Erythroblast (primary cell): ENCODE measurements around the gene PIGT.

Experiments
- DNase-seq, 2 experiments: peaks; one replicate each; lab custom pipeline; 2025; lab: John Stamatoyannopoulos, UW
- GATA1 ChIP-seq: IDR thresholded peaks from 2 replicates; pipeline ENCODE4 v1.6.1; 2011; ENCODE audit warnings: low read depth, mild to moderate bottlenecking, control low read depth, low read length, moderate library complexity
- POLR2A ChIP-seq: IDR thresholded peaks from 2 replicates; pipeline ENCODE4 v1.6.1; 2011; ENCODE audit warnings: mild to moderate bottlenecking, low read length

Gene PIGT

DNA sequence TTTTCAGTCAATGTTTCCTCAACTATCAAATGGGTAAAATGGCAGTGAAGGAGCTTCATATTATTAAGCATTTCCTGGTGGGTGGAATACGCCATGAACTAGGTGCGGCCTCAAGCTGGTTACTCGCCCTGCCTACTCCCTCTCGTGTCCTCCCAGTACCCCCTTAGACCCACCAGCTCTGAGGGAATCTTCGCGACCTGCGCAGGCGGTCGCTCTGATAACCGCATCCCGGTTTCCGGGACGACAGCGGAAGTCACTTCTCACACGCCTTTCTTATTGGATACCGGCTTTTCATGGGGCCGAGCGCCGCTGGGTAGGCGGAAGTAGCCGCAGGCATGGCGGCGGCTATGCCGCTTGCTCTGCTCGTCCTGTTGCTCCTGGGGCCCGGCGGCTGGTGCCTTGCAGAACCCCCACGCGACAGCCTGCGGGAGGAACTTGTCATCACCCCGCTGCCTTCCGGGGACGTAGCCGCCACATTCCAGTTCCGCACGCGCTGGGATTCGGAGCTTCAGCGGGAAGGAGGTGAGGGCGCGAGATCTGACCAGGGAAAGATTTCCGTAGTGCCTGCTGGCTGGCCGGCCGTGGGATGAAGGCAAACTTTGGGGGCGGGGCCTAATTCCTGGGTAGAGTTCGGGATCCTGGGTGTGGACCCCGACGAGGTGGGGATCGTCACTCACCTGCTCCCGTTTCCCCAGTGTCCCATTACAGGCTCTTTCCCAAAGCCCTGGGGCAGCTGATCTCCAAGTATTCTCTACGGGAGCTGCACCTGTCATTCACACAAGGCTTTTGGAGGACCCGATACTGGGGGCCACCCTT, at the start of gene PIGT:
Gene PIGT (plus strand): TSS at position 320 of the 816 bp plus-strand sequence. CDS start 16 bp downstream, at position 336.
- TF ChIP-seq GATA1 (no peak), POLR2A (peak; percentile 97)
- peak; percentile 88 to 89 for DNase-seq

DNA sequence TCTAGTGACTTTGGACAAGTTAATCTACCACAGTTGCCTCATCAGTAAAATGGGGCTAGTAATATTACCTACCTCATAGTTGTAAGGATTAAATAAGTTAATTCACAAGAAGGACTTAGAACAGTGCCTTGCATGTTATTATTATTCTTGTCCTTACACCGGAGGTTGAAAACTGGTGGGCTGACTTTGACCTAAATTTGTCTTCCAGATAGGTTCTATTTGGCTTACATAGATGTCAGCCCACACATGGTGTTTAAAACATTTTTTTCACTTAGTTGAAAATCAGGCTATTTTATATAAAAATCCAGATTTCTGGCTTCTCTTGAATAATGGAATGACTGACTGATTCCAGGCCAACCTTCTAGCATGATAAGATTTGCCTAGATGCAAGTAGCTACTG, 49.7 kb upstream of the PIGT start:
- TF ChIP-seq GATA1 (no peak), POLR2A (no peak)
- no peak for DNase-seq

DNA sequence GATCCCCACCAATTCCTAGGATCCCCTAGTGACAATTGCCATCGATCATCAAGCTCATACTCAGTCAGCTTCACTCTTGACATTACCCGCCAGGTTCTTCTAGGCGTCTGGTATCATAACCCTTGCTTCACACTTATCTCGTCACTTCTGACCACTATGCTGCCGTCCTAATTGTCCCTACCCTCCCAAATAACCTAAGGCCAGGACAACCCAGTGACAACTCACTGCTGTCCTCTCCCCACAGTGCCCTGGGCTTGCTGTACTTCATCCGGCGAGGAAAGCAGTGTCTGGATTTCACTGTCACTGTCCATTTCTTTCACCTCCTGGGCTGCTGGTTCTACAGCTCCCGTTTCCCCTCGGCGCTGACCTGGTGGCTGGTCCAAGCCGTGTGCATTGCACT, 49.3 kb upstream of the PIGT start:
- TF ChIP-seq POLR2A (no peak), GATA1 (no peak)
- no peak for DNase-seq

DNA sequence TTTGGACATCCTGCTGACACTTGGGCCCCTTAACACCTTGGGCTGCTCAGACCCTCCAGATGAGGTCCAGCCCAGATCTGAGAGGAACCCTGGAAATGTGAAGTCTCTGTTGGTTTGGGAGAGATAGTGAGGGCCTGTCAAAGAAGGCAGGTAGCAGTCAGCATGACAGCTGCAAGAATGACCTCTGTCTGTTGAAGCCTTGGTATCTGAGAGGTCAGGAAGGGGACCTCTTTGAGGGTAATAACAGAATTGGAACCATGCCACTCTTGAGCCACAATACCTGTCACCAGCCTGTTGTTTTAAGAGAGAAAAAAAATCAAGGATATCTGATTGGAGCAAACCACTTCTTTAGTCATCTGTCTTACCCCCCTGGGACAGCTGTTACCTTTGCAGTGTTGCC, 48.8 kb upstream of the PIGT start:
- TF ChIP-seq GATA1 (no peak), POLR2A (no peak)
- DNase-seq, result no peak

DNA sequence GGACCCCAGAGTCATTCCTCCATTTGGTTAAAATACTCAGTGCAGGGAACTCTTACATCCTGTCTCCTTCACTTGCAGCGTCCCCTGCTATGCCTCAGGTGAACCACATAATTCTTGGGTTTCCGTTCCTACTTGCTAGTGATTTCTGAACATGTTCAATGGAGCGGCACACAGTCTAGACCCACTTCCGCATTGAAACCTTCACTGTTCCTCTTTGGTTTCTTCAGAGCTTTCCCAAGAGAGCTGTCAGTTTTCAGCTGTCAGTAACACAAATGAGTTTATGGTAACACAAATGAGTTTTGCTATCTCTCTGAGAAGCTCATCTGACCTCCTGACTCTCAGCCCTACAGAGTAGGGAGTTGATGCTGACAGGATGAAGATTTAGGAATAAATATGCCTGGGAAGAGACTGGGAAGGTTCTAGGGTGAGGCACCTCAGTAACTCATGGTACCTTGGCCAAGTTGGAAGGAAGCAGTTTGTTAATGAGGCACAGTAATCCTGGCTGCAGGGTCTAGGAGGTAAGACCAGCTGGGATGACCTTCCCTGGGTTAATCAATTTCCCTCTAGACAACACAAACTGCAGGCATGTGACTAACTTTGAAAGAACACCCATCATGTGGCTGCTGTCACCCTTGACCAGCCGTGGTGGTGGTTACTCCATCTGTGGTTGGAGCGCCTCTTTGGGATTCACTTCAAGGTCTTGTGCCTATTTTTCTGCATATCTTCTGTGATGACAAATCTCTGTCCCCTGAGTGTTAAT, 47.5 kb upstream of the PIGT start:
- no peak for TF ChIP-seq POLR2A
- TF ChIP-seq GATA1, result no peak
- DNase-seq, result no peak

DNA sequence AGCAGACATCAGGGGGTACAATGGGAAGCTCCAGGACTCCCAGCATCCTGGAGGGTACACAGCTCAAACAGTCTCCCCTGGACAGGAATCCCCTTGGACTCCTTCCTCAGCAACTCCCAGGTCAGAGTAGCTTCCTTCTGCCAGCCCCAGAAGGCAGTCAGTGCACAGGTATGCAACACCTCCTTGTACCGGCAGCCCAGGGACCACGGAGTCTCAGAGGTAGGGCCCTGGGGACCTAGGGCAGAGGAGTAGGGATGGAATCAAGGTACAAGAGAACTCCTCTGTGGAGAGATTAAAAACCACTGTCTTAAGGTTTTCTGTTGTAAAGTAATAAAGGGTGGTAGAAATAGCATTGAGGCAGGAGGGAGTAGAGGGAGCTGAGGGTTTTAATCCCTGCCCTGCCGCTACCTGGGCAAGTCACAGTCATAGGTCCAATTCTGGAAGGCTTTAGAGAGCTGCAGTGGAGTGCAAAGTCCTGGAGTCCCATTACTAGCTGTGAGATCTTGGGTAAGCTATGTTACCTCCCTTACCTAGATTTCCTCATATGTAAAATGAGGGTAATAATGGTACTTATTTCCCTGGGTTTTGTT, 45.3 kb upstream of the PIGT start:
- DNase-seq, result no peak
- TF ChIP-seq POLR2A (no peak), GATA1 (no peak)

DNA sequence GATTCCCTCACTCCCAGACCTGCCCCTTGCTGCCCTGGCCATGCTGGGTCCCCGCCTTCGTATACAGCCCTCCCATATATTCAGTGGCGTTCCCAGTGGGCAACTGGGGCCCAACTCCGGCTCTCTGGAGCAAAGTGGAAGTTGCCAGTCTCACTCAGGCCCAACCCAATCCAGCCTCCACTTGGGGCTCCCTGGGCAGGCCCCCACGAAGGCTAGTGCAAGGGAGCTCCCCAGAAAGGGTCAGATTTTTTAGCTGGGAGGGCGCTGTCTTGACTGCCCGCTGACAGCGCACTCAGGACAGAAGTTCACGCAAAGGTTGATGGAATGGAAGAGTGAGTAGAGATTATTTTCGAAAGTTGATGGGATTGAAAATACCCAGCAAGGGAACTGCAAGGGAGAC, 43.7 kb upstream of the PIGT start:
- TF ChIP-seq POLR2A (no peak), GATA1 (no peak)
- DNase-seq, result no peak

DNA sequence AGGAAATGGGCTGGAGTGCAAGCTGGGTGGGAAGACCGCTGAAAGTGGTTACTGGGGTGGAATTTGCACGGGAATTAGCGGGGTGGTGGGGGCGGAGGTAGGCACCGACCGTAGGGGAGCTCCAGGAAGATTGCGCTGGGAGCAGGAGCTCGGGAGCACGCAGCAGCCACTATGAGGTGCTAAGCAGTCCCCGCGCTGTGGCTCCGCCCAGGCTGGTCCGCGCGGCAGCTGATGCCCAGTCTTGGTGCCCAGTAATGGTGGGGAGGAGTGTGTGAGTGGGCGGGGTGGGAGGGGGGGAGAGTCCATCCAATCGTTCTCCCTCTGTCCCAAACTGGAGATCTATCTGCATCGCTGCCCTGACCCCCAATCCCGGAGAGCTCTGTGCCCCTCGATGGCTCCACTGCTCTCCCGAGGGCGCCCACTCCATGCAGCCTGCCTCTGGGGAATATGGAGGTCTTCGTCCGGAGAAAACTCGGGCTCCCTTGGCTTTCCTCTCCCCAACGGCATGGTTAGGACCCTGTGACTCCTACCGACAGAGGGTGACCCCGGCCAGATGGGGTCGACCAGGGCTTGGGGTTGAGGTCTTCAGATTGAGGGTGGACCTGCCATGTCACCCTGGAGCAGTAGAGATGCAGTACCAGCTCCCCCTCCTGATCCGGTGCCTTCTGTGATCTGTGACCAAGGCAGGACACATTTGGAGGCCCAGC, 43.1 kb upstream of the PIGT start:
- DNase-seq, result no peak
- TF ChIP-seq GATA1, result no peak
- TF ChIP-seq POLR2A, result no peak

DNA sequence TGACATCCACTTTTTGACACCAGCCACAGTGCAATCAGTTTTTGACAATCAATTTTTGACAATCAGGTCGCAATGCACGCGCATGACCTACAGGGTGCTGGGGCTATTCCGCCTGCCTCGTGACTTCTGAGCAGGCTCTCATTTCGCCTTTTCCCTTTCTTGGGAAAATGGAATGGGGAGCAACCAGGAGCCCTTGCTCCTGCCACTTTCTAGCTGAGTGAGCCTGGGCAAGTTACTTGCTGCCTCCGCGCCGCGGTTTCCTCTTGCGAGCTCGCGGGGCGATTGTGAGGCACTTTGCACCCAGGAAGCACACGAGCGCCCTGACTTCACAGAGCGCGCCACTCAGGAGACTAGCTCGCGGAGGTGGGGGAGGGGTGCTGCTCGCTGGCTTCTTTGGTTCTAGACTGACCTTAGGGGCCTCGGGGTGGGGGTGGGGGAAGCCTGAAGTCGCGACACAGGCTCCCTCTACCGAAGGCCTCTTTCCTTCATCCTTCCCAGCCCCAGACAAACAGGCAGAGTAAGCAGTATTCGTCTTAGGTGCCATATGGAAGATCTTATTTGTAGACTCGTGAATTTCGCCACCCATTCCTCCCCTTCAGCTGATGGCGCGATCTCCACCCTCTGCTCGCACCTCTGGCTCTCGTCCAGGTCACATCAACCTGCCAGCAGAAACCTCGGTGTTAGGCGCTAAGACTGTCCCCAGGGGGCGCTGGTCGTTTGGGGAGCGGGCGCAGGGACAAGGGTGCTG, 42.4 kb upstream of the PIGT start:
- TF ChIP-seq GATA1 (no peak), POLR2A (no peak)
- peak; percentile 89 to 94 for DNase-seq

DNA sequence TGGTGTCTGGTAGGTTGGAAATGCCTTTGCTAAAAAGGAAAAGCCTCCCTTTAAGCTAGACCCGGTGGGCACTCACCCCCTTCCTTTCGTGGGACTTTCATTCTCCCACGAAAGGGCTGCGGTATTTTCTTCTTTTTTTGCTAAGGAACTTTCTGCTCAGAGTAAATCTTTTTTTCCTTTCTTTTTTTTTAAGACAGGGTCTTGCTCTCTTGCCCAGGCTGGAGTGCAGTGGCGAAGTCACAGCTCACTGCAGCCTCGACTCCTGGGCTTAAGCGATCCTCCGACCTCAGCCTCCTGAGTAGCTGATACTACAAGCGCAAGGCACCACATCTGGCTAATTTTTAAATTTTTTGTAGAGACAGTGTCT, 41.9 kb upstream of the PIGT start:
- TF ChIP-seq GATA1, result no peak
- no peak for DNase-seq

DNA sequence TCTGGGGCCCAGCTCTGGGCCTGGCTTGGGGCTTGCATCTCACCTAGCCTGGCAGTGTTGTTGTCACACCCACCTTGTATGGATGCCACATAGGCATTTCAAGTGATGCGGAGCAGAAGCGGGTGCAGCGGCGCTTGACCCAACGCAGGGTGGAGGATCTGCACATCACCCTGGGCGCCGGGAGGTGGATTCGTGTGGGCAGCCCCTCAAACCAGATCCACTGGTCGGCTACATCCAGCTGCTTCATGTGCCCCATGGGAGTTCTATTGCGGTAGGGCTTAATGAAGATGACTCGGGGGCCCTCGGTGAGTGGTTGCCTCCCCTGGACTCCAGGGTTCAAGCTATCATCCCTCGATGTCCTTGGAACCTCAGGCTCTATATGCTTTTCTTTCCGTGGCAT, 41.0 kb upstream of the PIGT start:
- TF ChIP-seq GATA1 (no peak), POLR2A (no peak)
- no peak for DNase-seq

DNA sequence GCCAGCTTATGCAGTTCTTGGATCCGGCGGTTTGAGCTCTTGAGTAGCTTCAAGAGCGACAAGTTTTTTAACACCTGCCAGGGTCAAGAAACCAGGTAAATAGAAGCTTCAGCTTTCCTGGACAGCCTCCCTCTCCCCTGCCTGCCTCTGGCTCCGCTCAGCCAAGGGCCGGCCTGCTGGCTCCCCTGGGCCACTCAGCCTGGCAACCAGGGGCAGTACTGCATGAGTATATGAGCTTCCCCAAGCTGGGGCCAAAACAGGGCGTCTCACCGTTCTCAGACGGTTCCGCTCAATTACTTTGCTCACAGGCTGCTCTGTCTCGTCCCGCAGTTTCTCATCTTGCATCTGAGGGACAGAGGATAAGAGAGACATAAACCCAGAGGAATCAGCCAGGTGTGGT, 38.7 kb upstream of the PIGT start:
- TF ChIP-seq GATA1, result no peak
- TF ChIP-seq POLR2A, result no peak

DNA sequence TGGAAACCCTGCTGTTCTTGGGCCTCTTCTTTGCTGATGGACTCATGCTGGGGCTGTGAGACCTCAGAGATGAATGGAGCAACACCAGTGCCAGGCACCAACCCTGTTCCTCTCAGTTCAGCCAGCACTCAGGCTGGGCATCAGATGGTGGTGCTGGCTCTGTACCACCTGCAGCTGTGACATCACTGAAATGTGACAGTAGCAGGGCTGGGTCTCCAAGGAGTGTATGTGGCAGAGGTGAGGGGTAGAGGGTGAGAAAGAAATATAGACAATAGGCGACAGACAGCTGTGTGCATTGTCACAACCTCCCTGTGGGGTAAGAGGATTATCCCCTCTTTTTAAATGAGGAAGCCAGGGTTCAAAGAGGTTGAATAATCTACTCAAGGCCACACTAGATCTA, 37.8 kb upstream of the PIGT start, which contains the start of gene TP53TG5:
Gene TP53TG5 (minus strand): TSS at position 135 of the 400 bp plus-strand sequence. CDS start 89 bp downstream, at position 46.
- no peak for TF ChIP-seq GATA1
- no peak for TF ChIP-seq POLR2A
- DNase-seq, result no peak

More for the DNA sequence above, 38.7 kb upstream of the PIGT start:
- no peak for DNase-seq
